Prostate gland (tissue), 2 donors: Measurements from ENCODE around the gene KRTAP9-6. TPM values are rescaled to one million over a fixed set of nuclear protein-coding genes. Genes with fewer than 3 reads are reported as not detected.
"Not testable (repeated sequence)": the region's sequence is repeated elsewhere in the genome, so short reads cannot be mapped to it uniquely, and the experiment has no call there.

Source experiments
- DNase-seq: peaks from one replicate; pipeline ENCODE4 v3.0.0-alpha.2; 2019; ENCODE audit warnings: low spot score
- H3K27ac ChIP-seq, 2 donors: fragments of 200-600 bp; sonication (generic); 2 replicates each; pipeline ENCODE4 v1.5.1; 2017 to 2019
- H3K27me3 ChIP-seq: fragments of 200-600 bp; sonication (generic); replicated peaks from 2 replicates; pipeline ENCODE4 v1.5.1; 2019; ENCODE audit not compliant: insufficient read depth
- H3K36me3 ChIP-seq, 2 donors: fragments of 200-600 bp; sonication (generic); 1 replicate in 1 of 2; 2 replicates in 1 of 2; pipeline versions ENCODE4 v1.5.1 to v1.8.1; 2017 to 2019
- H3K4me1 ChIP-seq: fragments of 200-600 bp; sonication (generic); replicated peaks from 2 replicates; pipeline ENCODE4 v1.5.1; 2019
- H3K4me3 ChIP-seq, 2 donors: fragments of 200-600 bp; sonication (generic); 2 replicates each; pipeline ENCODE4 v1.5.1; 2017 to 2019
- H3K9me3 ChIP-seq: fragments of 200-600 bp; sonication (generic); 2 replicates; pipeline ENCODE4 v1.5.1; 2017
- CTCF ChIP-seq, 4 experiments: fragments of 200-600 bp in 2 of 4; fragments of 450-650 bp in 2 of 4; sonication (generic) in 2 of 4; IDR thresholded peaks; 1 replicate in 3 of 4; 2 replicates in 1 of 4; pipeline ENCODE4 v1.5.1; 2016 to 2019; ENCODE audit warnings: antibody characterized with exemption in 4 of 4, mild to moderate bottlenecking in 2 of 4, moderate library complexity in 2 of 4
- POLR2A ChIP-seq: fragments of 450-650 bp; IDR thresholded peaks from one replicate; pipeline ENCODE4 v1.6.1; 2016; ENCODE audit warnings: antibody characterized with exemption, mild to moderate bottlenecking
- POLR2AphosphoS5 ChIP-seq: sonication (generic); formaldehyde crosslinking; IDR thresholded peaks from one replicate; pipeline ENCODE4 v1.6.1; 2017; ENCODE audit warnings: antibody characterized with exemption
- WGBS: methylation state at CpG from one replicate; pipeline ENCODE4 v1.1.5; 2018; 5-methylcytosine and 5-hydroxymethylcytosine counted together
- intact Hi-C: fragments of 100-400 bp; cut with DNase I; formaldehyde crosslinking; loops from one replicate; pipeline ENCODE4 v1.14.2; 2022
- total RNA-seq, 2 donors: library from RNA; depleted of rRNA; stranded (reverse); fragments of >200 nt; gene quantifications; one replicate each; pipeline ENCODE4 v1.1.0, GENCODE V29; 2016

Gene KRTAP9-6
- not detected for total RNA-seq

- intact Hi-C loops, result no loop called here
- Histone ChIP-seq H3K9me3 (no peaks in the 10 kb centered on the region), H3K4me1 (no peaks in the 10 kb centered on the region), H3K4me3 (no peak within 1 kb of the TSS), H3K27ac (no peak within 1 kb of the TSS), H3K27me3 (no peaks in the 10 kb centered on the region), H3K36me3 (no peaks in the 10 kb centered on the region)
- no peak for DNase-seq
- TF ChIP-seq POLR2A (no peak), CTCF (IDR thresholded peaks at IDR 0.05) (no peak), POLR2AphosphoS5 (no peak)
- WGBS, result 31% methylated on average over 2 of the region's 2 CpGs
These were observed at the start of gene KRTAP9-6 for GRCh38 chr17:41265078-41265477. KRTAP9-6 (plus strand) TSS chr17:41265378; CDS start chr17:41265378, 0 bp downstream.

- intact Hi-C loops, result no loop called here
- Histone ChIP-seq H3K36me3 (no peaks in the 10 kb centered on the region), H3K4me1 (no peaks in the 10 kb centered on the region), H3K4me3 (no peak overlapping the region), H3K27me3 (no peaks in the 10 kb centered on the region), H3K27ac (no peak overlapping the region), H3K9me3 (no peaks in the 10 kb centered on the region)
- 91% methylated on average over 1 of the region's 1 CpG for WGBS
- DNase-seq, result no peak
- TF ChIP-seq CTCF (IDR thresholded peaks at IDR 0.05) (no peak), POLR2AphosphoS5 (no peak), POLR2A (no peak)
These were observed 49.5 kb upstream of the KRTAP9-6 start for GRCh38 chr17:41215681-41216080.

GRCh38 chr17:41223821-41224220 lies 41.4 kb upstream of the KRTAP9-6 start:
- H3K27me3 ChIP-seq, result no peaks in the 10 kb centered on the region
- H3K36me3 ChIP-seq, result no peaks in the 10 kb centered on the region
- H3K4me3 ChIP-seq, result no peak overlapping the region
- no peaks in the 10 kb centered on the region for H3K4me1 ChIP-seq
- intact Hi-C loops, result no loop called here
- TF ChIP-seq POLR2AphosphoS5, result no peak
- TF ChIP-seq CTCF (IDR thresholded peaks at IDR 0.05), result no peak
- TF ChIP-seq POLR2A, result no peak
- H3K9me3 ChIP-seq, result no peaks in the 10 kb centered on the region
- no peak for DNase-seq
- H3K27ac ChIP-seq, result no peak overlapping the region
- 60% methylated on average over 2 of the region's 2 CpGs for WGBS

- TF ChIP-seq CTCF (IDR thresholded peaks at IDR 0.05) (no peak), POLR2A (no peak), POLR2AphosphoS5 (no peak)
- Histone ChIP-seq H3K4me1 (no peaks in the 10 kb centered on the region), H3K4me3 (no peak overlapping the region), H3K27me3 (no peaks in the 10 kb centered on the region), H3K36me3 (no peaks in the 10 kb centered on the region), H3K27ac (no peak overlapping the region), H3K9me3 (no peaks in the 10 kb centered on the region)
- intact Hi-C loops, result no loop called here
- no peak for DNase-seq
- 91% methylated on average over 6 of the region's 6 CpGs for WGBS
These were observed 39.1 kb upstream of the KRTAP9-6 start for GRCh38 chr17:41226051-41226450.

- WGBS, result 77% methylated on average over 3 of the region's 4 CpGs
- DNase-seq, H3K4me1 ChIP-seq, H3K27ac ChIP-seq, H3K9me3 ChIP-seq, H3K27me3 ChIP-seq, H3K4me3 ChIP-seq, intact Hi-C loops, H3K36me3 ChIP-seq: not testable (repeated sequence)
These were observed 38.5 kb upstream of the KRTAP9-6 start, which contains the start of gene KRTAP9-2 for GRCh38 chr17:41226598-41227095. KRTAP9-2 (plus strand) TSS chr17:41226648; CDS start chr17:41226655, 7 bp downstream.
